Suppressor macrophage treated with lipopolysaccharide for 4 hours (primary cell): Measurements from ENCODE around the gene STK32C.
A peak's percentile ranks its signal among the peaks of the same experiment; 100 is the strongest.

Experiments
- DNase-seq: peaks from one replicate; pipeline ENCODE4 v3.0.0-alpha.2; 2020

The STK32C gene

GRCh38 chr10:132242103-132242840 is 65.5 kb downstream of the STK32C start:
- DNase-seq = no peak

GRCh38 chr10:132241496-132241895 is 66.3 kb downstream of the STK32C start:
- no peak for DNase-seq

GRCh38 chr10:132241086-132241485 is 66.7 kb downstream of the STK32C start:
- DNase-seq = no peak

DNA sequence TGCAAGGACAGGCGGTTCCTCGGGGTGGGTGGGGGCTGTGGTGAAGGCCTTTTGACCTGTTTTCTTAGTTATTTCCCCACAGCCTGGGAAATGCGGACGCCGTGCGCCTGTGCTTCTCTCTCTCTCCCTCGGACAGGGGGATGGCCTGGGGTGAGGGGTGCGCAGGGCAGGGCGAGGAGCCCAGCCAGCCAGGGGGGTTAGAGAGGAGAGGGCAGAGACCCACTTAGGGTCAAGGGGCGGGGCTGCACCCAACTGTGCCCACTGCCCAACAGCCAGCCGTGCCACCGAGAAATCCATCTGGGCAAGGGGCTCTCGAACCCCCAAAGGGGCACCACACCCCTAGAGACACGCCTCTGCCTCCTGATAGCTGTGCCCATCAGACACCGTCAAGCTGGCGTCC is 67.2 kb downstream of the STK32C start:
- no peak for DNase-seq

- no peak for DNase-seq
These were observed 67.6 kb downstream of the STK32C start for GRCh38 chr10:132240156-132240555.

DNA sequence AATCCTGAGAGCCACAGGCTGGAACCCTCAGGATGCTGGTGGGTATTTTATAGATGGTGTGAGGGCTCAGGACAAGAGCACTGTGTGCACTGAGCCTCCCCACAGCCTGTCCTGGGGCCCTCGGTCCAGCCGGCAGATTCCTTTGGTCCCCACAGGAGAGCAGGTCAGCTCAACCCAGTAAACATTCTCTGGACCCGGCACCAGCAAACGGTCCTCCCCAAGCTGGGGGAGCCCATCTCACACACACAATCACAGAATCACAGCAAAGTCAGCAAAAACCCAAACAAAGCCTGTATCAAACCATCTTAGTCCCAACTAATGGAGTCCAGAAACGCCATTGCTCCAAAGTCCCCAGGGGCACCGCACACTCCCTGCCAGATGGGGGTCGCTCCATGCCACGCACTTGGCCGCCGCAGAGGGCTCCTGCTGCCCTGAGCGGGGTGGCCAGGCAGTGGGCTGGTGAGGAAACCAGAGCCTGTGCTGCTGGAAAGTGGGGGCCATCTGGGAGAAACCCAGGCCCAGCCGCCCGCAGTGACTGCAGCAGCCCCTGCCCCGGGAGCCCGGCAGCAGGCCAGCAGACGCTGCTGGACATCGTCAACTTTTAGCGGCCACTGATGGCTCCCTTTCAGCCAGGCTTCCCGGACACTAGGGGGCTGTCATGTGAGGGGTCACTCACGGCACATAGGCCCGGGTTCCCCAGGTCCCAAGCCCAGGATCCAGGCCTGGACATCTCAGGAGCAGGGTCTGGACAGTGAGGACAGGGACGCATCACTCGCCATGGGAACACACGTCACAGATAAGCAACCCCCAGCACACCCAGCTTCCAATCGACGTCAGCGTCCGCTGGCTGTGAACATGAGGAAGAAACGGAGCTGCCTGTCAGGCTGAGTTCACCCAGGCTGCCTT is 68.4 kb downstream of the STK32C start:
- DNase-seq = no peak

- DNase-seq = no peak
These were observed 69.2 kb downstream of the STK32C start for GRCh38 chr10:132238371-132239125.

GRCh38 chr10:132237871-132238270 is 69.9 kb downstream of the STK32C start:
- DNase-seq = no peak

GRCh38 chr10:132237396-132237795 is 70.4 kb downstream of the STK32C start:
- no peak for DNase-seq

- DNase-seq = no peak
These were observed 70.9 kb downstream of the STK32C start for GRCh38 chr10:132236881-132237280.

GRCh38 chr10:132236161-132236560 is 71.6 kb downstream of the STK32C start:
- DNase-seq = no peak

- DNase-seq = no peak
These were observed 72.9 kb downstream of the STK32C start for GRCh38 chr10:132234860-132235259.

GRCh38 chr10:132233501-132234085 is 74.2 kb downstream of the STK32C start:
- DNase-seq = no peak

- no peak for DNase-seq
These were observed 74.8 kb downstream of the STK32C start for GRCh38 chr10:132232981-132233380.

GRCh38 chr10:132232023-132232951 is 75.5 kb downstream of the STK32C start:
- peak; percentile 81 for DNase-seq

GRCh38 chr10:132231656-132232022 is 76.1 kb downstream of the STK32C start:
- DNase-seq = no peak

DNA sequence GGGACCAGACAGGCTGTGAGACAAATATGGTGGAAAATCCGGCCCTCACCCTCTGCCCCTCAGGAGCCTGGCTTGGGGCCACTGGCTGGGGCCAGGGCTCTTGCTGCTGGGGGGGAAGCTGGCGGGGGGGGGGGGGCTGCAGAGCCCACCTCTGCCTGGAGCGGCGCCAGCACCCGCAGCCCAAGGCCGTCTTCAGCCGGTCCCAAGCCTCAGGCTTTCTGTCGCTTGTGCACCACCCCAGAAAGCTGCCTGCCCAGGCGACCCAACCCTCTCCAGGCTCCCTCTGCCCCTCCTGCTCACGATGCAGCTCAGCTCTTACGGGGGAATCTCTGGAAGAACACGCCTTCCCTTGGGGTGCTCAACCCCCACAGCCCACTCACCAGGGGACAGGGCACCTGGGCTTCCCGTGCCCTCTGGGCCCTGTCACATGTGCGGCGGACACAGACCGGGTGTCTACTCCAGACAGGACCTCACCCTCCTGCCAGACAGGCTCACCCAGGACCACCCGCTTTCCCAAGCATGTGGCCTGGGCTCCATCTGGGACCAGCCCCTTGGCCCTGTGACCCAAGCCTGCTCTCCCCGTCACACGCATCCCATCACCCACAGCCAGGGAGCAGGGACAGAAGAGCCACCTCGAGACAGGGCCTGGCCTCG is 77.1 kb downstream of the STK32C start:
- DNase-seq = no peak

GRCh38 chr10:132229834-132230556 is 77.8 kb downstream of the STK32C start:
- peak; percentile 56 for DNase-seq

- no peak for DNase-seq
These were observed 78.7 kb downstream of the STK32C start for GRCh38 chr10:132229096-132229495.

GRCh38 chr10:132228616-132229015 is 79.1 kb downstream of the STK32C start:
- no peak for DNase-seq
